NCI-H146 treated with DMSO at 0.1 percent for 48 hours (cell line): Measurements from ENCODE around the gene DLST.

ENCODE experiments used
- DNase-seq: peaks from one replicate; lab custom pipeline; 2025; ENCODE audit not compliant: unreplicated experiment; lab: John Stamatoyannopoulos, UW

Gene DLST

DNA sequence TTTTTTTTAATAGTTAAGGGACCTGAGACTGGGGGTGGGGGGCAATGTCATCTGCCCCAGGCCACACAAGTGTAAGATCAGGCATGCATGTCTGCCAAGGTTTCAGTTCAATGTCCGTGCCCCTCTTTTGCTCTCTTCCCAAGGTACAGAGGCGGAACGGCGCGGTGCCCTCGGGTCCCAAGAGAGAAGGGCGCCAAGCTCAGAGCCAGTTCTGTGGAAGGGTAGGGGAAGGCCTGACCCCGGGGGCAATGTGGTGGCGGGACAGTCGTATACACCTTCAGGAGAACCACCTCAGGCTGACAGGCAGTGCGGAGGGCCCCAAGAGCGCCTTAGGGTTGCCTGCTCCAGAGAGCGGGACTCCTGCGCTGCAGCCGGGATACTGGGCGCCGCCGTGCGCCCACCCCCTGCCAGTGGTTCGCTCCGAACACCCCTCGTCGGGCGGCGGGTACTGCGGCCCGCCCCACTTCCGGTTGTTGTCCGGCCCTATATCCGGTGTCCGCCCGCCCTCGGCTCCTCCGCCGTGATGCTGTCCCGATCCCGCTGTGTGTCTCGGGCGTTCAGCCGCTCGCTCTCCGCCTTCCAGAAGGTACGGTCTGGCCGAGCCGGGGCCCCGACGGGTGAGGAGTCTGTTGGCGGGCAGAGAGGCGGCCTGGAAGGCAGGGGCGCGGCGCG is at the start of gene DLST:
DLST (plus strand) TSS at position 486 of the 672 bp plus-strand sequence; CDS start at position 524, 38 bp downstream.
- peak; percentile 35 for DNase-seq

DNA sequence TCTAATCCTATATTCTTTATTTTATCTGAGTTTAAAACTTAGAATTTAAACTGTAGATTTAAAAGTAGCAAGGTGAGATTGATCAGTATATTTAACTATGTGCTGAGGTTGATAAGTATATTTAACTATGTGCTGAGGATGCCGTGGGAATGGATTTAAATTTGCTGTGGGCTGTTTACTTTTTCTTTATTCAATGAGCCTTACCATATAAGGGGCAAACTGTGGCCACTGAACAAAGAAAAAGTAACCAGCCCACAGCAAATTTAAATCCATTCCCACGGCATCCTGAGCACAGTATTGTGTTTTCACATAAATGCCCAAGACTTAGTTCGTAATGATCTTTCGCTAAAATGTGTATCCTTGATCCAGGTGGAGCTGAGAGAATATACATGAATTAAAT is 48.9 kb upstream of the DLST start:
- no peak for DNase-seq

DNA sequence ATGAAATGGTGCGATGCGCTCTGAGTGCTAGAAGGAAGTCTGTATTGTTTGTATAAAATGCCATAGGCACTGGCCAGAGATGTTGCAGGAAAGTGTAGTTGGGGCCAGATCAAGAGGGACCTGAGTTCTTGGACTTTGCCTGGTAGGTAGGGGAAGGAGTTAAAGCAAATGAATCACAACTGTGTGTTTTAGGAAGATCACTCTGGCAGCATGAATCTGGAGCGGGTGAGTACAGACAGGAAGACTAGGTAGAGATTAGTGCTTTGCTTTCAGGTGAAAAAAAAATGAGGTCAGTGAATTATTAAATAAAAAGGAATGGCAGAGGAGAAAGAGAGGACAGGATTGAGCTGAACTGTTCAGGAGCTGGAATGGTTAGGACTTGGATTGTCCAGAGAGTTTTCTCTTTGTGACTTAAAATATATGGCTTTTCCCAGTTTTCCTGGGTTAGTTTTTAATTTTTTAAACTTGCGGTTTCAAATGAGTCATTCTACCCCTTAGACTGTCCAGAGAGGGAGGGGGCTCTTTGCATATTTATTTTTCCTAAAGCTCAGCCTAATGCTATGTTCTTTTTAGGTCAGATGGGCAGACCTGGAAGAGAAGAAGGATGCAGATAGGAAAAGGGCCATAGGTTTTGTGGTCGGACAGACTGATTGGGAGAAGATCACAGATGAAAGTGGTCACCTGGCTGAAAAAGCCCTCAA is 46.9 kb upstream of the DLST start:
- no peak for DNase-seq

DNA sequence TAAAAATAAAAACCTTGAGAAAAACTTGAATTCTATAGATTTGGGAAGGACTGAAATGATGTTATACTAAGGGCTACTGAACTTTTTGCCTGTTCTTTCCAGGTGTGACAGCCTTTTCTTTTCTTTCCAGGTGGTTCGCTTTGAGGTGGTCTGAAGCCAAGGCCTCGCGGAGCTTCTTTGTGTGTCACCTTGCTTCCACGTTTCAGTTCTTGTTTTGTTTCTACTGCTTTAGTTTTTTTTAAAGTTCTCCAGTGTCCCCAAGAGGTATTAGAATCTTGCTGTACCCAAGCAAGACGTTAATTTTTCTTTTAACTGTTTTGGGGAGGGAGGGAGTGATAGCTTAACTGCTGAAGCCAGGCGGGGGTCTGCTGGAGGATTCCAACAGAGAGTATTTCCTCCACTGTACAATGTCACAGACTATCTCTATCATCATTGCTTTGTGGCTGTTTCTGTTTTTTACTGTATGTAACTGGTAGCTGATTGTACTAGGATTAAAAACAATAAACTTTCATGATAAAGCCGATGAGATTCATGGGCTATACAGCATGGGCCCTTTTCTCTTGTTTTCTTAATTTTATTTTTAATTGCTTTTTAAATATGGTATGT is 46.0 kb upstream of the DLST start:
- no peak for DNase-seq

DNA sequence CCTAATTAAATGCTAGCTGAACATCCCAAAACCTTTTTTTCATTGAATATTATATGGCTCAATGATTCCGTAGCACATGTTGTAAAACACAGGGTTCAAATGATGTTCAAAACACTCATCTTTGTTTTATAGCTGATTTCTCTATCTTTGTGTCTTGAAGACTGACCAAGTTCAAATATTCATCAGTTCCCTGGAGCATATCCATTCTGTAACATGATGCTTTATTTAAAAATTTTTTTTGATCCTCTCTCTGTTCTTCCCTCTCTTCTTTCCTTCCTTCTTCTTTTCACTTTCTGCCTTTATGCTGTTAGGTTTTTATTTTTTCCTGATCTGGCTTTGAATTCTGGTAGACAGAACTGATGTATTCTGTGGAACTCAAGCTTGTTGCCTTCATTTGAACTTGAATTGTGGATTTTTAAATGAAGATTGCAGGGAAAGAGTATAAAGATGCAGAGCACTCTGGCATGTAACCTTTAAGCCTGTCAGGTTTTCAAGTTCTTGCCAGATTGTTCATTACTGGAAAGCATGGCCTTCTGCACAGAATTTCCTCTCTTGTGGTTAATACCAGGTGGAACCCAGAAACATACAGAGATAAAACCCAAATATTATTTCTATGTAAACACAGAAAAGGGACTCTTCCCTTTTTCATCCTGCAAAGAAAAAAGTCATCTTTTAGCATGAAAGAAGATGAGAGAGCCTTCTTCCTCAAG is 45.3 kb upstream of the DLST start:
- DNase-seq = no peak

DNA sequence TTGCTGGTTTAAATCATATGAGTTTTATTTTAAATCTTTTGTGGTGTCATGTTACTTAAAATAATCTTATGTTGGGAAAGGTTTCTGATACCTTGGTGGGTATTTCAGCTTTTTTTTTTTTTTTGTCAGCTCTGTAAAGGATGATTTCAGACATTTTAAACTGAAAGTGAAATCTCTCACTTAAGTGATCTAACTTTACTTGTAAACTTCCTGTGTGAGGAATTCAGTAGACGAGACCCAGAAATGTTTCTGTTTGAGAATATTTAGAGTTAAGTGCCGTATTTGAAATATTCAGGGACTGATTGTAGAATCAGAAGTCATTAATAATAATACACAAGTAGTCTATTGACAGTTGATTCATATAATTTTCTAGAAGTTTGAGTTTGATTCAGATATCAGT is 43.5 kb upstream of the DLST start:
- DNase-seq = no peak

DNA sequence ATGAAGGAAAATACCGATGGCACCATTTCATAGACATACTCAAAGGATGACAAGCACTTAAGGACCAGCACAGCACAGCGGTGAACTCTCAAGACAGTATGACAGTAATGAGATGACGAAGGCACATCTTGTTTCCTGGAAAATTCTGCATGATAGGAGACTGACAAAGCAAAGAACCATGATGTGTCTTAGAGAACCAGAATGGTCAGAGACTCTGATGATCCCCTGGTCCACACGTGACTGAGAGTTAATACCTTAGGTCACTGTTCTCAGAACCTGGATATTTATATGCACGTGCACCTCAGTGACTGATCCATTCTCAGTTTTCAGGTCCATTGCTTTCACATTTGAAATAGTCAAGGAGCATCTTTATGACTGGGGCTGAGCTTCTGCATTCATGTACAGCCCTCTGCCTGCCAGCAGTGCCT is 41.1 kb upstream of the DLST start:
- no peak for DNase-seq

DNA sequence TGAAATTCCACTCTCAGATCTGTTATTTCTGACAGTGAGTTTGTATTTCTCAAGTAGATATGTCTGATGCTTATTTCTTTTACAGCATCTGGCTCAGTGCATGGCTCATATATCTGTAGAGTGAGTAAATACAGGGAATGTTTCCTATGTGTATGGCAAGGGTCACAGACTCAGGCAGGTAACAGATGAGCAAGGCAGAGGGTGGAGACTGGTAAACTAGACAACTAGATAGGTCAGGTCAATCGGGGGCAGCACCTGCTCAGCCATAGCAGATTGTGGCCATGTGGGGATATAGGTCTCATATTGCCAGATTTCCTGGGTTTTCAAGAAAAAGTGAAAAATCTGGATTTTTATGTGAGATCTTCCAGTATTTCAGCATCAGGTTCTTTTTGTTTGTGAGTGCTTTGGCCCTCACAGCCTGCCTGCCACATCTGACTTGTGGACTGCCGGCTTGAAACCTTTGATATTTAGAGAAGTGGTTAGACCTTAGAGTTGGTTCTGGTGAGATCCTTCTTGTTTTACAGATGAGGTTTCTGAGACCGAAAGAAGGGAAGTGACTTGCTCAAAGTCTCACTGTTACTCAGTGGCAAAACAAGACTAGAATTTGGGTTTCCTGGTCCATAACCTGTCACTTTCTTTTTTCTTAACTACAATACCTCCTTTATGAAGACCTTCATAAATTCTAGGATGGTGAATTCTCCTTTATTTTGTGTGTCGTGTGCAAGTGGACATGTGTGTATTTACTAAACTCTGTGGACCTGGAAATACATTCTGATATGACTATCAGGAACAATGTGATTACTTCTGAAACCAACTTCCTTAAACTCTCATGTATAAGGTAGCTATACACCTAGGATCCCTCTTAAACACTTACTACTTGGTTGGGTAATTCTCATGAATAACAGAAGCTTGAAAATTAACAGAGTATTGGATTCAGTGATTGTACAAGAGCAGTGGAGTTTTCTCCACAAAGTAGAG is 40.2 kb upstream of the DLST start:
- no peak for DNase-seq

DNA sequence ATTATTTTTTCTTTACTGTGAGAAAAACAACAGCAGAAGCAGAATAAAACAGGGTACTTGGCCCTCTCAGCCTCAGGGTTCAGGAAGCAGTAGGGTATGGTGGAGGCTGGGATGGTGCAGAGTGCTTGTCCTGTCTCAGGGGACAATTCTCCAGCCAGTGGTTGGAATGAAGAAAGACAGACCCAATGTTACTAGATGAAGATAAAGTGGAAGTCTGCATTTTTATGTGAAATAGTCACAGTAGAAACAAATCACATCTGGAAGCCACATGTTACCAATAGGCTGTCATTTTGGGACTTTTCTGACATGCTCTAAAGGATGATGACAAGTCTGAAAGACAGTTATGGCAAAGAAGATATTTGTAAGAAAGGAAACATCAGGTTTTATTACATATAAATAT is 38.1 kb upstream of the DLST start:
- no peak for DNase-seq

DNA sequence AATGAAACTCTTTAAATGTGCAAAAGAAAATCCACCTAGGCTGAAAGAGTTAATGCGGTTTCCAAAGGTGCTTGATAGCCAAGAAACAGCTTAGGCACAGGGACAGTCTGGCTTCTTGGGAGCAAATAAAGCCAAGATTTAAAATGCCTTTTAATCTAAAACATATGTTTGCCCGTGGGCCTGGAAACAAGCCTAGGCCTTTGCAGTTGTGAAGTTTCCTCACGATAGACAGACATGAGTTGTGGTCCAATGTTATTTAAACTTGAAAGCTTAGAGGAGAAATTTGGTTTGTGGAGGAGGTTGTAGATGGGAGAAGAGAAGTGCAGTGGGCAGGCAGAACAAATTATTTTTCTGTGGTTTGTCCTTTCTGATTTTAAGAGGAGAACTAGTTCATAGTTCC is 35.5 kb upstream of the DLST start:
- no peak for DNase-seq

DNA sequence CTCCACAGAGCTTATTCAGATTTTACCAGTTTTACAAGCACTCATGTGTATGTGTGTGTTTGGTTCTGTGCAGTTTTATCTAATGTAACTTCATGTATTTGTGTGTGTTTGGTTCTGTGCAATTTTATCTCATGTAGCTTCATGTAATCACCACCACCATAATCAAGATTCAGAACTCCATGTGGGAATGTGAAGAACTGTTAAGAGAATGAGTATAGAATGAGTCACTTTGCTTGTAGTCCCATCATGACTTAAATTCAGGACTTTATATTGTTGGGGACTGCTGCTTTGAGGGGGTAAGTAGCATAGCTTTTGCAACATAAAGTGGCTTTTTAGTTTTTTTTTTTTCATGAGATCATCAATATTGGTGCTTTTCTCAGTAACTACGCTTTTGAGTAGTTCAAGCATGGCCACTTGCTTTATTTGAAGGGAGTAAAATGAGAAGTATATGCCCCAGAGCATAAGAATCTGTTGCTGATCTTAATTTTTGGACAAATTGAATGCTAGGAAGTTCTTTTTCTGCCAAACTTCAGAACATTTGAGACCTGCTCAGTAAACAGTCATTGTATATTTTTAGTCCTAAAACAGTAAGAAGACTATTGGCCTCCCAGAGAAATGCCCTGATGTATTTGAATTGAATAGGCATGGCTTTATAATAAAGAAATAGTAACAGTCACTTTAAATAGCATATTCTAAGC is 34.6 kb upstream of the DLST start:
- DNase-seq = no peak

DNA sequence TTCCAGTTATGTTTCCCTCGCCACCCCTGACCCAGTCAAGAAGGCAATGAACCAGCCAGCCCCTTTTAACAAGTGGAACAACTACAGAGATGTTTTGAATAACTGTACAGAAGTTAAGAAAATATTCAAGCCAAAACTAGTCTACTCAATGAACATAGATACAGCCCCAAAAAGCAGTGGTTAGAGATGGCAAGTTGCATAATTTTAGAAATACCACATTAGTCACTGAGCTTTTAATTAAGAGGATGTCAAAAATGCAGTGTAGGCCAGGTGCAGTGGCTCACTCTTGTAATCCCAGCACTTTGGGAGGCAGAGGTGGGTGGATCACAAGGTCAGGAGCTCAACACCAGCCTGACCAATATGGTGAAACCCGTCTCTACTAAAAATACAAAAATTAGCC is 32.9 kb upstream of the DLST start:
- DNase-seq = no peak

DNA sequence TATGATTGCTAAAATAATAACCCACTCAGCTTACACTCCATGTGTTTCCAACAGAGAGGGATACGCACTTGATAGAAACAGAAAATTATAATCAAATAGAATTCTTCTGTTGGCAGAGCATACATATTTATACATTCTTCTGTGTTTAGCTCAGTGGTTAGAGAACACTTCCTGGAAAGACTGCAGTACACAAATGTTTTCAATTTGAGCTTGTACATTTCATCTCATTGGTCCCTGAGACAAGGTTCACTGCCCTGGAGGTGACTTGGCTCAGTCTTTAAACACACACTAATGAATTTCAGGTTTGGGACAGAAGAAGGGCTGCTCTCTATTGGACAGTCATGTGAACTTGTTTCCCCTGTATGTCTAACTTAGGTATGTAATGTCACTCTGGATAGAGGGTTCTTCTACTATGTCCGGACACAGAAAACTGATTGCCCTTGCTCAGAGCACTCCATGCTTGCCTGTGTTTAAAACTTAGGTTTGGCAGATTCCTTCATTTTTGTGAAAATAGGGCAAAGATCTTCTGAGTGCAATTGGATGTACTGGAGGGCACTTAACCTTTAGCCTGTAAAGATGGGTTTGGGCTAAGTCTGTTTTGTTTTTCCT is 28.7 kb upstream of the DLST start:
- DNase-seq = no peak

DNA sequence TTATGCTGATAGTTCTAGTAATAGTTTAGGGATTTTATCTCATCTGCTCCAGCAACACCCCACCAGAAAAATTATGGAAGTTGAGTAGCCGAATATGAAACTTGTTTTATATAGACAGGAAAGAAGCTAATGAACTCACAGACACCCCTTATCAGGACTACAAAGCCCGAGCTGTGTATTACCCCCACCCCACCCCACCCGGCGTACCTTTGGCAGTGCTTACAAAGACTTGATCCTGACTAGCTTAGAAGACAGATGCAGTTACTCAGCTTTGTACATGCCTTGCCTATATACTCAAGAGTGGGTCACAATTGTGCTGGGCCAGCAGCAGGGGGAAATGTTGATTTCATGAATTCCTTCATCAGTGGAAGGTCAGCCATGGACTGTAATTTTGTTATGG is 28.1 kb upstream of the DLST start:
- DNase-seq = no peak

DNA sequence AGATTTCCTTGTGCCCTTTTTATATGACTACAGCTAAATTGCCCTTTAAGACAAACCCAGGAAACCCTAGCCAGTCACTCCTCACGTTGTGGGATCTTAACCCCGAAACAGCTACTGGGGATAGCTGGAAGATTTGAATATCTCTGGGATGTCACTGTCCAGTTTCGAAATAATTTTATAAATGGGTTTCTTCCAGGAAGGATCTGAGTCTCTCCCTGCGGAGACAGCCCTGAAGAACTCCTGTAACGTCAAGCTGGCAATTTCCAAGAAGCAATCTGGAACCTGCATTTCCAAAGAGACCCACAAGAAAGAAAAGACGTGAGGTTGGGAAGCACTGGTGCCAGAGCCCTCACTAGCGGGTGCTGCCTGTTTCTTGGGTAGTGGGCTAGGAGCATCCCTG is 26.7 kb upstream of the DLST start:
- no peak for DNase-seq

DNA sequence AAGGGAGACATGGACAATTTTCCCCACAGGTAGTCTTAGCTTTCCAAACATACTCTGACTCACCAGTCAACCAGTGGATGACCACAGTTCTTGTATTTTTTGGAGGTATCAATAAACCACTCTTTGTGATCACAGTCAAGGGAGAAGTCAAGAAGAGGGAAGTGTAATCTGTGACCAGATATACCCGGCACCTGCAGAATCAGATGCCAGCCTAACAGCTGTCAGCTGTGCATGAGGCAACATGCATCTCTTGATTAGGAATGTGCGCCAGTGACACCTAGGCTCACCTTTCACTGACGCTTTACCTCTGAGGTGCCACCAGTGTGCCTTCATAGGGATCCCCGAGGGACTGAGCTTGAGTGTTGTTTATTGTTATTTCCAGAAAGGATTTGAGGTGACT is 25.8 kb upstream of the DLST start:
- DNase-seq = no peak

DNA sequence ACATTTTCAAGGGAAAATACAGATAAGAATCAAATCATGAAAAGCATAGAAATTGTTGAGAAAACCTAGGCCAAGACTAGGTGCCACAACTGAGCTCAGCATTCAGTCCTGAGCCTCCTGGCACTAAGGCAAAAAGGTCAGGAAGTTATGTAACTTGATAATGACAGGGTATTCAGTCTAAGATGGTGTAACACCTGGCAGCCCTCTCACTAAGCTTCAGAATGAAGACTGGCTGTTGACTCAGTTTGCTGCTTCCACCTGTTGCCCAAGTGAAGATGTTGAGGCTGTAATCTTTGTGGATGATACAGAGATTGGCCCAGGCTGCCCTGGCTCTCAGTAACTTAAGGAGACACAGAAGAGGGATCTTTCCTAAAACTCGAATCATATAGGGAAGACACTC is 25.4 kb upstream of the DLST start:
- DNase-seq = no peak

DNA sequence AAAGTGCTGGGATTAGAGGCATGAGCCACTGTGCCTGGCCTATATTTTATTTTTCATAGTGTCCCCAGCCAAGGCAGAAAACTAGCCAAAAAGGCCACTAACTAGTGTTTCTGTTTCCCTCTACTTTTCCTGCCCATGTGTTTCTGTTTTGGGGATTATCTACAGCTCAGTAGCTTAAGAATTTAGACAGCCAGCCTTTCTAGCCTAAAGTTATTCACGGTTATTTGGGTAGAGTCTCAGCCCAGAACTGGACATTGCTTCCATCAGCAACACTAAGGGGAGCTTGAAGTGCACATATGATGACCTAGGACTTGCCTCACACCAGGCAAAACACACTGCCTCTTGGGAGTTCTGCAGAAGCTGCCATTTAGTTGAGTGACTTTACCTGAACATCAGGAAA is 23.7 kb upstream of the DLST start:
- no peak for DNase-seq

DNA sequence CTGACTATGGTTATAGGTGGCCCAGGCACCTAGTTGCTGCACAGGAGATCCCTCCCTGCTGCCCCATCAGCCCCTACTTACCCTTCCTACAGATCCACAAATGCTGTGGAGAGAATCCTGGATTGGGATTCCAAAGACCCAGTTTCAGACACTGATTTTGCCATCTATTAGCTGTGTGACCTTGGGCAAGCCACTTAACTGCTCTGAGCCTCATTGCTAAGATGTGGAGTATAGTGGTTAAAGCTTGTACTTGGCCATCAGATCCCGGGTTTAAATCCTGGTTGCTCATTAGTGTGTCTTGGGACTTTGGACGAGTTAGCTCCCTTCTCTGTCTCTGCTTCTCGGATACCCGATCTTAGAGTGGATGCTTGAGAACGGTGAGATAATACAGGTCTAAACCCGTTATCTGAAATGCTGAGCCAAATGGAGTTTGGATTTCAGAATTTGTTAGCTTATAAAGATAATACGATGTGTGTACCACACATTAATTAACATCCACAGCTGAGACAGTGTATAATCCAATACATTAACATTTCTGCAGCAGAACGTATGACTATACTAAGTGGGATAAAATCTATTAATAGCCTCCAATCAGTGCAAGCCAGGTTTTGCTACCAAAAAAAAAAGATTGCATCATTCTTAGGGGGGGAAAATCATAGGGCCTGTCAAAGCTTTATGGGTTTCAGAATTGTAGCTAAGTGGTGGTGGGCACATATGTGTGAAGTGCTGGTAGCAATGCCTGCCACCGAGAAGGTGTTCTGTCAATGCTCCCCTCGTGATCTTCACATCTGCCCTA is 21.8 kb upstream of the DLST start:
- no peak for DNase-seq
